ENCODE data around the gene TJP1.

GRCh38 chr15:29665444-29666003 lies 156.7 kb downstream of the TJP1 start:
- TF ChIP-seq CTCF (IDR thresholded peaks at IDR 0.05) (no peak), POLR2AphosphoS5 (IDR thresholded peaks at IDR 0.05) (no peak), EP300 (IDR thresholded peaks at IDR 0.05) (no peak), POLR2A (IDR thresholded peaks at IDR 0.05) (no peak)

All from suprapubic skin (tissue), 4 donors.